COLO829 (cell line): ENCODE data around the gene MLYCD.

Source experiments
- DNase-seq: peaks from one replicate; pipeline ENCODE4 v3.0.0; 2012; ENCODE audit warnings: low spot score

Gene MLYCD

DNA sequence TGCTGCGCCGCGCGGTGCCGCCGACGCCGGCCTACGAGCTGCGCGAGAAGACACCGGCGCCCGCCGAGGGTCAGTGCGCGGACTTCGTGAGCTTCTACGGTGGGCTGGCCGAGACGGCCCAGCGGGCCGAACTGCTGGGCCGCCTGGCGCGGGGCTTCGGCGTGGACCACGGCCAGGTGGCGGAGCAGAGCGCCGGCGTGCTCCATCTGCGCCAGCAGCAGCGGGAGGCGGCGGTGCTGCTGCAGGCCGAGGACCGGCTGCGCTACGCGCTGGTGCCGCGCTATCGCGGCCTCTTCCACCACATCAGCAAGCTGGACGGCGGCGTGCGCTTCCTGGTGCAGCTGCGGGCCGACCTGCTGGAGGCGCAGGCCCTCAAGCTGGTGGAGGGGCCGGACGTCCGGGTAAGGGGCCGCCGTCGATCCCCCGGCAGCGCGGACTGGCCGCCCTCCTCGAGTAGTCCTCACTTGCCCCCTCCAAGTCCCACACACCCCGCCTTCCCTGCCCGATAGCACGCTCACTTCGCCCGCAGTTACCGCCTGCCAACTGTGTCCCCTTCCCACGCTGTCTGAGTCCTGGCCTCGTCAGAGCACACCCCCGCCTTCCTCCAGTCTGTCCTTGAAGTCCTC, 470 bp downstream of the MLYCD start:
- DNase-seq, result no peak

GRCh38 chr16:83899978-83900377, 1.1 kb downstream of the MLYCD start:
- no peak for DNase-seq

- DNase-seq, result no peak
Measured at GRCh38 chr16:83900571-83900970, 1.7 kb downstream of the MLYCD start.

GRCh38 chr16:83901101-83901500, 2.2 kb downstream of the MLYCD start:
- no peak for DNase-seq

GRCh38 chr16:83903751-83904150, 4.8 kb downstream of the MLYCD start:
- no peak for DNase-seq

- DNase-seq, result no peak
Measured at GRCh38 chr16:83906683-83907082, 7.8 kb downstream of the MLYCD start.

GRCh38 chr16:83907111-83907510, 8.2 kb downstream of the MLYCD start:
- no peak for DNase-seq

DNA sequence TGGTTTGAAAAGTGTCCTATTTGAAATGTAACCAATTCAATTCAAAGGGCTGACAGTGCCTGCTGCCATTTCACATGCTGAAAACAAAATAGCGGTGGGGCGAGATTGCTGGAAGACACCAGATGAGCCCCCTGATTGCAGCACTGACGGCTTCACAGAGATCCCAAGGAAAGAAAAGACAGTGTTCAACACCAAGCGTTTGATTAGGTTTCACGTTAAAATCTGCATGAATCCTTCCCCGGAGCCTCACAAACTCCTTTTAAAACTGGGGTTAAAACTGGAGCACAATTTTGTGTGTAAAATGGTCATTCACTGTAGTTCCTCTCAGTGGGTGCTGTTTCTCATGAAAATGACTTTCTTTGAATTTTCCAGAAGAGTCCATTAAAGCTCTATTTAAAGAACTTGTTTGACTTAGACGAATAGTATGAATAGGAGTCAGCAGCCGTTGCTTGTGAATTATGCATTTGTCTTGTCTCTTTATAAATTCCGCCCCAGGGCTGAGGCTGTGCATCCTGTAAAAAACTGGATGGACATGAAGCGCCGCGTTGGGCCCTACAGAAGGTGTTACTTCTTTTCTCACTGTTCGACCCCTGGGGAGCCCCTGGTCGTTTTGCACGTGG, 8.8 kb downstream of the MLYCD start:
- peak; percentile 67 for DNase-seq

DNA sequence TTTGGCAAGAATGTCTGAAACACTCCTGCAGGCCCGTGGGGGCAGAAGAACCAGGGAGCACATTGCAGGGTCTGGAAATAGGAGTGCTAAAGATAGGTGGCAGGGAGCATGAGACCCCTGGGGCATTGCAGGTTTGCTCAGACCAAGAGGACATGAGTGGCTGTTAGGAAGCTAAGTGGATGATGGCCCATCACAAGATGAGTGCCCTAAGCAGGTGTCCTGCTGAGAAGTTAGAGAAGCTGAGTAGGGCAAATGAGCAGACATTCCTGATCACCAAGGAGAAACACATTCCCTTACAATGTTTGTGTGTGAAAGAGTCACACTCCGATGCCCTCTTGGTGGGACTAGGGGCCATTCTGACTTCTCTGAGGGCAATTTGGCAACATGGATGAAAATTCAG, 9.9 kb downstream of the MLYCD start:
- no peak for DNase-seq

DNA sequence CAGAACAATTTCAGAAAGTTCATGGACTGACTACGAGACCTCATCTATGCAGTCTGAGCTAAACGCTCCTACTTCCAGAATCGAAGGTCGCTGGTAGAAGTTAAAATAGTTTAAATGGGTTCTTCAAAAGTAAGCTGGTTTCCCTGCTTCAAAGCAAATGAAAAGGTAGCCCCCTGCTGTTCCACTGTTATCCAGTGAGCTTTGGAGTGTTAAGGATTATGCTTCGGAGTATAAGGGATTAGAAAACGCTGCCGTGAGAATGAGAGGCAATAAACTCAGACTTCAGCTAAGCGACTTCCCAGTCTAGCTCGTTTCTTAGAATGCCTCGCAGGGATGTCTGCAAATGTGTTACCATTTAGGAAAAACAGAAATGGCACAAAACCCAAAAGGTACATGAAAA, 12.4 kb downstream of the MLYCD start:
- no peak for DNase-seq

GRCh38 chr16:83912519-83913244, 13.8 kb downstream of the MLYCD start:
- DNase-seq, result no peak

DNA sequence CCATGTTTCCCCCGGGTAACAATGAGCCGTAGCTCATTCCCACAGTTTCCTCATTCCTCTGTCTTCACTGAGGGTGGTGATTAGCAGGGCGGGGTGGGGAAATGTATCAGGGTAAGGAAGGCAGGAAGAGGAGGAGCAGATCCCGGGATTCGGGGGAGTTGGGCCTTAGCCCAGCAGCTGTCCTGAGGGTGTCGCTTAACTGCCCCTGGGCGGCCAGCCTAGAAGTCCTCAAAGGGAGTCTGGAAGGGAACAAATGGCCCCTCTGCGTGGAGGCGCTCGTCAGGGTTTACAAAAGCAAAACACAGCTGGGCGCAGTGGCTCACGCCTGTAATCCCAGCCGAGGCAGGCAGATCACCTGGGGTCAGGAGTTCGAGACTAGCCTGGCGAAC, 14.3 kb downstream of the MLYCD start:
- DNase-seq, result no peak

GRCh38 chr16:83914091-83914710, 15.3 kb downstream of the MLYCD start:
- no peak for DNase-seq

DNA sequence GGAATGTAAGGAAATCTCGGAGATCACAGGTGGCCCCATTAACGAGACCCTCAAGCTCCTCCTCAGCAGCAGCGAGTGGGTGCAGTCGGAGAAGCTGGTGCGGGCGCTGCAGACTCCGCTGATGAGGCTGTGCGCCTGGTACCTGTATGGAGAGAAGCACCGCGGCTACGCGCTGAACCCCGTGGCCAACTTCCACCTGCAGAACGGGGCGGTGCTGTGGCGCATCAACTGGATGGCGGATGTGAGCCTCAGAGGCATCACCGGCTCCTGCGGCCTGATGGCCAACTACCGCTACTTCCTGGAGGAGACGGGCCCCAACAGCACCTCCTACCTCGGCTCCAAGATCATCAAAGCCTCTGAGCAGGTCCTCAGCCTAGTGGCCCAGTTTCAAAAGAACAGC, 16.2 kb downstream of the MLYCD start:
- DNase-seq, result no peak

DNA sequence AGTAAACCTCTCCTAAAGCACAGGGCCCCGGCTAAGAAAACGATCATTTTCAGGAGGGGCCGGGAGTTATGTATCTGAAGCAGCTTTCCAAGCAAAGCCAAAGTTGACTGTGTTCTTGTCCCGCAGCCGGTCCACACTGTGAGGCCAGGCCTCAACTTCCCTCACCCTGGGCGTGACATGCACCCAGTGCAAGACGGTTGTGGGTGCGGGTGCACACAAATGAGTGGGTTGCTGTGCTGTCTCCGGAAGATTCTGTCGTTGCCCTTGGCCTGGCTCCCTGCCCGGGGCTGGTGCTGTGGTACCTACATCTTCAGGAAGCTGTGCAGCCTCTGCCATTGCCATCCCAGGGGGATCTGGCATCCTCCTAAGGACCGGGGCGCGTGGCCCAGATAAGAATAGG, 16.6 kb downstream of the MLYCD start:
- no peak for DNase-seq

DNA sequence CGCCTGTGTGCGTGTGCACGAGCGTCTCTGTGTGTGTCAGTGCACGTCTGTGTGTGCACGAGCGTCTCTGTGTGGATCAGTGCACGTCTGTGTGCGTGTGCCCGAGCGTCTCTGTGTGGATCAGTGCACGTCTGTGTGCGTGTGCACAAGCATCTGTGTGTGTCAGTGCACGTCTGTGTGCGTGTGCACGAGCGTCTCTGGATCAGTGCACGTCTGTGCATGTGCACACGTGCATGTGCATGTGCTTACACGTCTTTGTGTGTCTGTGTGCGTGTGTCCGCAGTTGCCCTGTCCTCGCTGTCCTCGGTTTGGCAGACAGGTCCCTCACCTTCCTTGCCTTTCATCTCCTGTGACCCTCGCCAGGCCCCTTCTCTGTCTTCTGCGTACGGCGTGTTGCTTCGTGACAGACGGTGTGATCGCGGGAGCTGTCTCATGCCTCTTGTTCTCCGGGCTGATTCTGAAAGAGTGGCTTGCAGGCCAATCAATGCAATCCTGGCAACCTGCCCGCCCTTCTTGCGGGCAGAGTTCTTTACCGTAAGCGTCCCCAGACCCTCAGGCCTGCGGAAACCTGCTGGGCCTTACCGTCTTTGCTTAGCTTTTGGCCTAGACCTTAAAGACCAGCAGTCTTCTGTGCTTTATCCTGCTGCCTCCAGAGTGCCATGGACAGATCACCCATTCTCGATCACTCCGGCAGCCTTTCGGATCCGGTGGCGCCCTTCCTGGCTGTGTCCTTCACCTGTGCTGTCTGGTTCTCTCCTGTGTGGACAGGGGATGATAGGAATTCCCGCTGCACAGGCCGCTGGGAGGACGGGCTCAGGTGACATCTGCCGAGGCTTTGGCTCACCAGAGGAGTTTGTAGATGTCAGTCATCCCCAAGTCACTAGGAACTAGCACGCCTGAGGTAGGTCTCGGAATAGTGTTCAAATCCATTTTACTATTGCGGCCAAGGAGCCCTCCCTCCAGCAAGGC, 18.5 kb downstream of the MLYCD start:
- DNase-seq, result no peak

GRCh38 chr16:83920894-83921491, 22.1 kb downstream of the MLYCD start:
- no peak for DNase-seq

DNA sequence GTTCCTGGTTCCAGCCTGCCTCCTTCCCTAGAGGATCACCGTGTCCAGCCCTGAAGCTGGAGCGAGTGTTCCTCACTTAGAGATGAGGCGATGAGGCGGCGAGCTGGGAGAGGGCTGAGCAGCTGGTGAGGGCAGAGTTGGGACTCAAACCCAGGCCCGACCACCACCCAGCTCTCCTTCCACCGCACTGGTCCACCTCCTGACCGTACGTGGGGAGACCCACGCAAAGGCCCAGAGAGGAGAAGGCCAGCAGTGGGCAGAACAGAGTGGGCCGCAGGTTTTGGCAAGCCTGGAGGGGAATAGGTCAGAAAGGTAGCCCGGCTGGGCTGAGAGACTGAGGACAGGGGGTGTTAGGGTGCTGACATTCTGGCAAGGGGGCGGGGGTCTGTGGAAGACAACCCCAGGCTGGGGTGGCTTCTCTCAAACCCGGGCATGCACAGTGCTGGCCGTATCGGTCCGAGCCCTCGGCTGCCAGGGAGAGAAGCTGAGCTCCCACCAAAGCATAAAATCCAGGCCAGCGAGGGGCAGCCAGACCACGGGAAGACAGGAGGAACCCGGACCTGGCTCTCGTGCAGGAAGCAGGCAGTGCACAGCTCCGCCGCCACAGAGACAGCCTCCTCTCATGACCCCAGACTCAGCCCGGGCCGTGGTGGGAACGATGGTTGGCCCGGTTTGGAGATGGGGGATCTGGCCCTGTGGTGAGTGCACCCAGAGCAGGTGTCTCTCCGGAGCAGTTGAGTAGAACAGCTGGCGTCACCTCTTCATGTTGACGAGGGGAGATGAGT, 24.9 kb downstream of the MLYCD start:
- no peak for DNase-seq

DNA sequence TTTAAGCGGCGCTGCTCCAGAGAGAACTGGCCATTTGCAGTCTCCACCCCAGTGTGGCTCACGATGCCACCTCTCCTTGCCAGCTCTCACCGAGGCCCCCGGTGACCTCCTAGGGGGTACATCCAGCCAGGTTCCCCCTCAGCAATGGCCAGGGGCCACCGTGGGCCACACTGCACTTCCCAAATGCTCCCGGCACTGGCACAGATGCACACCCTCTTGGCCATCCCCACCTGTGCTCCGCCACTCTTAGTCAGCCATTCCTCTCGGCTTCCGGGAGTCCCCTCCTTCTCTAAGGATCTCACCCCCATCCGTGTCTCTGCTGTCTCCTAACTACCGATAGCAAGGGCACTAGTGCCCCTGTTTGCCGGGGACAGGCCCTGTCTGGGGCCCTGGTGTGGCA, 25.8 kb downstream of the MLYCD start:
- DNase-seq, result no peak

- no peak for DNase-seq
Measured at GRCh38 chr16:83925095-83925905, 26.4 kb downstream of the MLYCD start.
